NCI-H748 (cell line): ENCODE measurements around the gene HLTF.
"Not testable (repeated sequence)": the region's sequence is repeated elsewhere in the genome, so short reads cannot be mapped to it uniquely, and the experiment has no call there.

Experiments used
- DNase-seq: peaks from one replicate; lab custom pipeline; 2025; ENCODE audit not compliant: unreplicated experiment; lab: John Stamatoyannopoulos, UW

HLTF gene

DNA sequence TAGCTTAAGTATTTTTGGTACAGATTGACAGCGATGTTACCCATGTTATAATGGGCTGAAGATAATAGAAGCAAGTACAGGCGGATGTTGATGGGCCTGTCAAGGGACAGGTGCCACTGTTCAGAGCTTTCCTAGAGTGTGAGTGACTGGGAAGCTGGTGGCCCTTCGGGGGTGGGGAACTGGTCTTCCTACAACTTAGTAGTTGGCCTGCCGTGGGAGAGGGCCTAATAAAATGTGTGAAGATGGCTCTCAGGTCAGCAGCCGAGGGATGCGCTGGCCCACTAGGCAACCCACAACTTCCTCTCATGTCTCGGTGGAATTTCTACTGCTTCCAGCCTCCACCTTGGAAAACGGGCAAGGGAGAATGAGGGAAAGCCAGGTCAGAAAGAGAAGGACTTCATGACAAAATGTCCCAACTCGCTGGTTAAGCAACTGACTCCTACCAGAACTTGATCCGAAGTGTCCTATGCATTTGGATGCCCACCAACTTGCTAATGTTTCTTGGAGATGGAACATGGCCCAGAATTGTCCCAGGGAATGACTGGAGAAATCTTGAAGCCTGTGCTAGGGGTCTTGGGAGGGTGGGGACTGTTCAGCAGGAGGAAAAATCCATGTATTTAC lies 93.6 kb downstream of the HLTF start:
- DNase-seq, result no peak

GRCh38 chr3:148992027-148992634 lies 94.2 kb downstream of the HLTF start:
- peak; percentile 41 for DNase-seq

GRCh38 chr3:148991219-148992026 lies 94.9 kb downstream of the HLTF start, which contains the start of gene GYG1:
TSS of gene GYG1 (plus strand) at chr3:148991540. CDS start at chr3:148991641, 101 bp downstream.
- DNase-seq, result peak; percentile 70

DNA sequence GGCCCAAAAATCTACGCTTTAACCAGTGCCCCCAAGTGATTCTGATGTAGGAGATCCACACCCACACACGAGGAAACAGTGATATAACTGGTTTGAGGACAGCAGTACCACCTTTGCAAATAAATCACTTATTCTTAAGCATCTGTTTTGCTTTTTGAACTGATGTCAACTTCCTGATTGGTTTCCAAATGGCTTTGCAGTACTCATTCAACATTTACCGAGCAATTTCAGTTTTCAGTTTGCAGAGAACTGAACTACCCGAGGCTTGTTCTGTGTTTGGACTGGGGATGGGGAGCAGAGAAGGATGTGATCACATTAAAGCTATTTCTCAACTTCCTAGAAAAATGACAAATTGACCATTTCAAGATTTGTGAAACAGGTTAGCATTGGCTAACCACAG lies 96.1 kb downstream of the HLTF start:
- DNase-seq, result peak; percentile 1

GRCh38 chr3:148987551-148987950 lies 98.8 kb downstream of the HLTF start:
- not testable (repeated sequence) for DNase-seq

DNA sequence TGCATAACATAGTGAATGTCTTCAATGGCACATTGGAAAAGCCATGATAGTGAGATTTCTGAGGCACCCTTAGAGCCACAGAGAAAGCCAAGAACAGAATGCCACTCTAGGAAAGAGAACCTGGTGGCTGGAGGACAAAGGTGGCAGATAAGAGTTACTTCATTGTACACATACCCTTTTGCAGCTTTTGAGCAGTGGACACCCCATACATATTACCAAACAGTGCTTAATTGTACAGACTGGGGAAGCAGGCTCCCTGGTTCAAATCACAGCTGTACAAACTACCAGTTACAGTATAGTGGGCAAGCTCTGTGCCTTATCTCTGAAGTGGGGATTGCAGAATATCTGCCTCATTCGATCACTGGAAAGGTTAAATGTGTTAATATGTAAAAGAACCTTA lies 105.1 kb downstream of the HLTF start:
- DNase-seq, result no peak
